HG02610 (cell line): Measurements from ENCODE around the gene ITGA2B.
"Not testable (repeated sequence)": the region's sequence is repeated elsewhere in the genome, so short reads cannot be mapped to it uniquely, and the experiment has no call there.

Experiments
- ATAC-seq: cut with Tn5 transposase; IDR thresholded peaks from one replicate; pipeline ENCODE4 v1.9.1; 2021; ENCODE audit warnings: mild to moderate bottlenecking, moderate library complexity; ENCODE audit not compliant: unreplicated experiment

The ITGA2B gene

DNA sequence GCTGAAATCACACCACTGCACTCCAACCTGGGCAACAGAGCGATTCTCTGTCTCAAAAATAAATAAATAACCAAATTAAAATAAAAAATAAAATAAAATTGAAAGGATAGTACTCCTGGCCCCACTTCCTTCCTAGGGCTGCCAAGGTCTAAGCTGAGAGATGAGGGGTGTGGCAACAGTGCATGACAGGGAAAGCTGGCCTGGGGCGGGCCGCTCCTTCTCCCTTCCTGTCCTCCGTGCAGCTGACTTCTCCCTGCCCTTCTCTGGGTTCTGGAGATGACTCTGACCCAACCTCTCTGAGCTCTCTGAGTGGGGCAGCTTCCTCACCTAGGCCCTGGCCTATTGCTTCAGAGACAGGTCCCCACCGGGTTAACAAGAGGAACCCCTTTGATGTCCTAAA, 56.1 kb downstream of the ITGA2B start:
- ATAC-seq, result no peak

- no peak for ATAC-seq
These were observed 58.1 kb downstream of the ITGA2B start for GRCh38 chr17:44331249-44331760.

DNA sequence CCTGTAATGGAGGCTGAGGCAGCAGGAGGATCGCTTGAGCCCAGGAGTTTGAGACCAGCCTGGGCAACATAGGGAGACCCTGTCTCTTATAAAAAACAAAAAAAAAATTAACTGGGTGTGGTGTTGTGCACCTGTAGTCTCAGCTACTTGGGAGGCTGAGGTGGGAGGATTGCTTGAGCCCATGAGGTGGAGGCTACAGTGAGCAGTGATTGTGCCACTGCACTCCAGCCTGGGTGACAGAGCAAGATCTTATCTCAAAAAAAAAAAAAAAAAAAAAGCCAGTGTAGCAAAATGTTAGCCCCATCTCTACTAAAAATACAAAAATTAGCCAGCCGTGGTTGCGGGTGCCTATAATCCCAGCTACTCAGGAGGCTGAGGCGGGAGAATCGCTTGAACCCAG, 59.2 kb downstream of the ITGA2B start:
- ATAC-seq, result not testable (repeated sequence)

DNA sequence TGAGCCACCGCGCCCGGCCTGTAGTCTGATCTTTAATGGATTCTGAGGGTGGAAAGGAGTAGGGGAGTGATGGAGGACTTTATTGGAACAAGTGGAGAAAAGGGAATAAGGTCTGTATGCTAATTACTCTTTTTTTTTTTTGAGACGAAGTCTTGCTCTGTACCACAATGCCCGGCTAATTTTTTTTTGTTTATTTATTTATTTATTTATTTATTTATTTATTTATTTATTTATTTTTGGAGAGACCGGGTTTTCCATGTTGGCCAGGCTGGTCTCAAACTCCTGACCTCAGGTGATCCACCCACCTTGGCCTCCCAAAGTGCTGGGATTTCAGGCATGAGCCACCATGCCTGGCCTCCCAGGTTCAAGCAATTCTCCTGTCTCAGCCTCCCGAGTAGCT, 59.9 kb downstream of the ITGA2B start:
- not testable (repeated sequence) for ATAC-seq

DNA sequence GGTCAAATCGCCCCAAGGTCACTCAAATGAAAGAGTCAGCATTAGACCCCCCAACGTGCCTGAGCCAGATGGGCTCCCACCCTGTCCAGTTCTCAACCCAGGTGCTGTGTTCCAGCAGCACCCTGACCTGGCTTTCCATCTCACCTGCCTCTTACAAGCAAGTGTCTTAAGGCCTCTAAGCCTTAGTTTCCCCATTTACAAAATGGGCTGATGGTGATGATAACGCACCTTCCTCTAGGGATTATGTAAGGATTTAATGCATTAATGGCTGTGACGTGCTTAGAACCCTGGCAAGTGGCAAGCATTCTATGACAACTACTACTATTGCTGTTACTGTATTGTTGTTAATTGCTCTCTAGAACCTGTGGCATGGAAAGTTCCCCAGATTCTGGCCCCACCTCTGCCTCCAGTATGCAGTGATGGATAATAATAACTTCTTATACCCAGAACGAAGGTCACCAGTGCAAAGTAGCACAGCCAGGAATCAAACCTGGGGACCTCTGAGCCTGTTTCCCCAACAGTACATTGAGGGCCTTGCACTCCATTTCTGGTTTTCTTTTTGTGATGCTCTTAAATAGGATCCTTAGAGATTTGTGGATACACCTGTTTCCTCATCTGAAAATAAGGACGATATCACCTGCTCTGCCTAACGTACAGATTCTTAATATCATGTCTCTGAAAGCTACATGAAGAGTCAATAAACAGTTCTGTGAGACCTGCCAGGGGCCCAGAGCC, 61.6 kb downstream of the ITGA2B start:
- ATAC-seq, result no peak

- ATAC-seq, result peak; percentile 36
These were observed 62.5 kb downstream of the ITGA2B start for GRCh38 chr17:44326861-44327444.

DNA sequence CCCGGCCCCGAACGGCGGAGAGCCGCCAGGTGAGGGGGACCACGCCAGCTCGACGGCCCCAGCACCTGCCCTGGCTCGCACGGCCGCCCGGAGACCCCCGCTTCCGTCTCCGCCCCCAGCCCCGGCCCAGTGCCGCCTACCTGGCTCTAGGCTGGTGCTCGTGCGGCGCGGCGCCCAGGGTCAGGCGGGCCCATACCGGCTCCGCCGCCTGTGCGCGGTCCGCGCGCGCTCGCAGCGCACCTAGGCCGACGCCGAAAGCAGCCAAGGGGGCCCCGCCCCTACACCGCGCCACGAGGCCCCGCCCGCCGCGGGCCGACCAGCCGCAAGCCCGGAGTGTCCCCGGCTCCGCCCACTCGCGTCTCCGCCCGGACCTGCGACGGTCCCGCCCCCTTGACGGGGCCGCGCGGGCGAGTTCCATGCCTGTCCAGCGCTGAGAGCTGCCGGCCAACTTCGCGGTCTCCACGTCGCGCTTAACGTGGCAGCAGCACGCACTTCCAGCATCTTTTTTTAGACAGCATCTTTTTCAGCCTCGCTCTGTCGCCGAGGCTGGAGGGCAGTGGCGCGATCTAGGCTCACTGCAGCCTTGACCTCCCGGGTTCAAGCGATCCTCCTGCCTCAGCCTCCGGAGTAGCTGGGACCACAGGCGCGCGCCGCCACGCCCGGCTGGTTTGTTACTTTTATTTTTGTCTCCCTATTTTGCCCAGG, 64.7 kb downstream of the ITGA2B start, which contains the start of gene SLC25A39:
Gene SLC25A39 (minus strand): TSS at position 253 of the 705 bp plus-strand sequence. CDS start 1,261 bp downstream, outside the sequence.
- peak; percentile 56 for ATAC-seq

DNA sequence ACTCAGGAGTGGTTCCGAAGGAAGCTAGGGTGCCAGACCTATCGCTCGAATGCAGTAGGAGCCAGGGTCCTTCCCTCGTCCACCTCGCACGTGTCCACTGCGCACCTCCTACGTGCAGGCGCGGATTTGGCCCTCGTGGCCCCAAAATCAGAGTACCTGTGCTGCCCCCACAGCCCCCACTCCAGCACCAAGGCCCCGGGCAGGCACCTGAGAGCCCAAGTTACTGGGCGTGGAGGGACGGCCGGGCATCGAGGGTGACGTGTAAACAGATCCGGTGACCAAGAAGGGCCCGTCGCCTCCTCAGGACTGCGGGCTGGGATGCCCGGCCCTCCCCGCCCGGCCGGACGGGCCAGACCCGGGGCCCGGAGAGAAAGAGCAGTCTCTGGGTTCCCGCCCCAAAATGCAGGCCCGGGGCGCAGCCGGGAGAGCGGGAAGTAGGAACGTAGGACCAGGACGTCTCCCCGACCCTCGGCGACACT, 65.3 kb downstream of the ITGA2B start:
- no peak for ATAC-seq

DNA sequence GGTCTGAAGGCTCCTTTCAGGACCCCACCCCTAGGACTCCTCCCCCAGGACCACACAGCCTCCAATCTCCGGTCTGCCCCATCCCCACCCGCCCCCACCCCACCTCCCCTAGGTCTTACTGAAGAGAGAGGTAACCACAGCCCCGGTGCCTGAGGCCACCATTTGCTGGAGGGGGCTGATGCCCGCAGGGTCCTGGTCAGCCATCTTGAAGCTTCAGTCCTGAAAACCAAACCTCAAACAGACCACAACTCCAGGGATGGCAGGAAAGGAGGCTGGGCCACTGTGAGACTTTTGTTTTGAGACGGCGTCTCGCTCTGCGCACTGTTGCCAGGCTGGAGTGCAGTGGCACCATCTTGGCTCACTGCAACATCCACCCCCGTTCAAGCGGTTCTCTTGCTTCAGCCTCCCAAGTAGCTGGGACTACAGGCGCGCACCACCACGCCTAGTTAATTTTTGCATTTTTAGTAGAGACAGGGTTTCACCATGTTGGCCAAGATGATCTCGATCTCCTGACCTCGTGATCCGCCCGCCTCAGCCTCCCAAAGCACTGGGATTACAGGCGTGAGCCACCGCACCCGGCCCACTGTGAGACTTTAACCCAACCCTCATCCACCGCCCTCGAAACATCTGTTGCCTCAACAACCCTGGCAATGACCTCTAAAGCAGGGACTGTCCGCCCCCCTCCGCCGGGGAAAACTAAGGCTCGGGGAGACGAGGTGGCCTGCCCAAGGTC, 65.9 kb downstream of the ITGA2B start:
- ATAC-seq, result no peak

GRCh38 chr17:44322236-44322895, 67.1 kb downstream of the ITGA2B start:
- ATAC-seq, result no peak
